Fibroblast of skin of left quadriceps (primary cell): ENCODE results near the gene ST6GALNAC3.

ENCODE experiments used
- DNase-seq, 2 experiments: peaks; one replicate each; pipeline ENCODE4 v3.0.0-alpha.2; 2013; ENCODE audit warnings: low read depth in 2 of 2

ST6GALNAC3 gene

GRCh38 chr1:76501586-76502219 is 427.2 kb downstream of the ST6GALNAC3 start:
- DNase-seq = no peak

GRCh38 chr1:76503100-76503499 is 428.6 kb downstream of the ST6GALNAC3 start:
- DNase-seq = no peak

- DNase-seq = no peak
Measured at GRCh38 chr1:76503736-76504135, 429.2 kb downstream of the ST6GALNAC3 start.

- DNase-seq = no peak
Measured at GRCh38 chr1:76507376-76507775, 432.8 kb downstream of the ST6GALNAC3 start.

- DNase-seq = no peak
Measured at GRCh38 chr1:76508871-76509270, 434.3 kb downstream of the ST6GALNAC3 start.

- DNase-seq = no peak
Measured at GRCh38 chr1:76510672-76511557, 436.4 kb downstream of the ST6GALNAC3 start.

- DNase-seq = no peak
Measured at GRCh38 chr1:76511558-76512179, 437.1 kb downstream of the ST6GALNAC3 start.

- DNase-seq = no peak
Measured at GRCh38 chr1:76530953-76531352, 456.4 kb downstream of the ST6GALNAC3 start.

GRCh38 chr1:76541618-76542017 is 467.1 kb downstream of the ST6GALNAC3 start:
- DNase-seq = no peak

GRCh38 chr1:76542359-76542758 is 467.8 kb downstream of the ST6GALNAC3 start:
- DNase-seq = no peak

GRCh38 chr1:76543495-76543894 is 468.9 kb downstream of the ST6GALNAC3 start:
- no peak for DNase-seq

GRCh38 chr1:76546354-76546933 is 471.9 kb downstream of the ST6GALNAC3 start:
- no peak for DNase-seq

- DNase-seq = no peak
Measured at GRCh38 chr1:76547916-76548315, 473.4 kb downstream of the ST6GALNAC3 start.

GRCh38 chr1:76548513-76549100 is 474.1 kb downstream of the ST6GALNAC3 start:
- no peak for DNase-seq

- DNase-seq = no peak
Measured at GRCh38 chr1:76554283-76554682, 479.7 kb downstream of the ST6GALNAC3 start.

GRCh38 chr1:76562292-76562691 is 487.7 kb downstream of the ST6GALNAC3 start:
- no peak for DNase-seq

GRCh38 chr1:76568573-76569238 is 494.2 kb downstream of the ST6GALNAC3 start:
- DNase-seq = no peak

GRCh38 chr1:76571248-76571647 is 496.7 kb downstream of the ST6GALNAC3 start:
- DNase-seq = no peak

- no peak for DNase-seq
Measured at GRCh38 chr1:76572229-76572628, 497.7 kb downstream of the ST6GALNAC3 start.

- DNase-seq = no peak
Measured at GRCh38 chr1:76576876-76577524, 502.5 kb downstream of the ST6GALNAC3 start.
